HepG2 (cell line): Measurements from ENCODE around the gene SIGLEC6. TPM values are rescaled to one million over a fixed set of nuclear protein-coding genes. Genes with fewer than 3 reads are reported as not detected.

ENCODE experiments used
- ARNT ChIP-seq: fragments of 450-650 bp; IDR thresholded peaks from 2 replicates; pipeline ENCODE4 v1.6.1; 2017
- DRAP1 ChIP-seq: IDR thresholded peaks from 2 replicates; pipeline ENCODE4 v1.6.1; 2016; ENCODE audit warnings: missing genetic modification reagents, missing compliant biosample characterization
- KLF6 ChIP-seq: IDR thresholded peaks from 2 replicates; pipeline ENCODE4 v1.8.0; 2016; ENCODE audit warnings: missing biosample characterization, missing genetic modification reagents
- MLX ChIP-seq: IDR thresholded peaks from 2 replicates; pipeline ENCODE4 v1.6.1; 2016
- MXD3 ChIP-seq: IDR thresholded peaks from 2 replicates; pipeline ENCODE4 v1.6.1; 2016; ENCODE audit warnings: mild to moderate bottlenecking, missing biosample characterization, missing genetic modification reagents
- NCOA2 ChIP-seq: sonication (generic); formaldehyde crosslinking; IDR thresholded peaks from 2 replicates; pipeline ENCODE4 v1.8.0; 2022; ENCODE audit warnings: inconsistent platforms
- POLR2G ChIP-seq: fragments of 200-400 bp; formaldehyde crosslinking; IDR thresholded peaks from 2 replicates; pipeline ENCODE4 v1.6.1; 2018; ENCODE audit warnings: mild to moderate bottlenecking, low read depth, low read length, moderate library complexity
- RARA ChIP-seq: IDR thresholded peaks from 2 replicates; pipeline ENCODE4 v1.6.1; 2016; ENCODE audit warnings: missing genetic modification reagents, missing compliant biosample characterization
- SIX4 ChIP-seq: sonication (generic); formaldehyde crosslinking; IDR thresholded peaks from 2 replicates; pipeline ENCODE4 v1.4.0; 2020; ENCODE audit warnings: missing genetic modification reagents
- SKI ChIP-seq: fragments of 450-650 bp; IDR thresholded peaks from one replicate; pipeline ENCODE4 v1.6.1; 2018; ENCODE audit warnings: mild to moderate bottlenecking; ENCODE audit not compliant: partially characterized antibody
- SRSF1 ChIP-seq: fragments of 200-400 bp; formaldehyde crosslinking; optimal IDR thresholded peaks from 2 replicates; pipeline ENCODE3; 2017; ENCODE audit warnings: mild to moderate bottlenecking, low read depth, low read length, moderate library complexity
- TBL1XR1 ChIP-seq: fragments of 150-350 bp; IDR thresholded peaks from 2 replicates; pipeline ENCODE4 v1.6.1; 2014; ENCODE audit warnings: borderline replicate concordance, low read length; ENCODE audit not compliant: partially characterized antibody
- THAP11 ChIP-seq: IDR thresholded peaks from 2 replicates; pipeline ENCODE4 v1.6.1; 2016; ENCODE audit warnings: missing biosample characterization, missing genetic modification reagents
- ZBTB43 ChIP-seq: sonication (generic); formaldehyde crosslinking; conservative IDR thresholded peaks from 2 replicates; pipeline ENCODE4 v1.4.0; 2020; ENCODE audit warnings: missing genetic modification reagents
- ZFAT ChIP-seq: sonication (generic); formaldehyde crosslinking; conservative IDR thresholded peaks from 2 replicates; pipeline ENCODE4 v1.8.1; 2023; ENCODE audit warnings: missing genetic modification reagents, inconsistent platforms
- ZNF362 ChIP-seq: sonication (generic); formaldehyde crosslinking; IDR thresholded peaks from 2 replicates; pipeline ENCODE4 v1.4.0; 2020; ENCODE audit warnings: missing genetic modification reagents, mild to moderate bottlenecking, borderline replicate concordance
- ZNF564 ChIP-seq: sonication (generic); formaldehyde crosslinking; IDR thresholded peaks from 2 replicates; pipeline ENCODE4 v1.8.1; 2023; ENCODE audit warnings: mild to moderate bottlenecking, missing genetic modification reagents
- ZNF580 ChIP-seq: IDR thresholded peaks from 2 replicates; pipeline ENCODE4 v1.6.1; 2016; ENCODE audit warnings: low read depth, borderline replicate concordance
- ZZZ3 ChIP-seq: sonication (generic); formaldehyde crosslinking; IDR thresholded peaks from 2 replicates; pipeline ENCODE4 v1.4.0; 2020; ENCODE audit warnings: missing genetic modification reagents, mild to moderate bottlenecking, borderline replicate concordance
- polyA plus RNA-seq, 8 experiments: library from polyadenylated mRNA; depleted of rRNA in 3 of 8; stranded (reverse) in 7 of 8; unstranded in 1 of 8; fragments of >200 nt; fragmentation: Illumina TruSeq in 4 of 8; extraction: Trizol in 4 of 8; gene quantifications; 2 replicates each; pipeline versions ENCODE4 v1.2.1 to v1.2.3, GENCODE V29; 2011 to 2016; ENCODE audit warnings: low read depth in 4 of 8, missing spikeins in 1 of 8, mixed read lengths in 1 of 8; ENCODE audit not compliant: insufficient read depth in 1 of 8
- total RNA-seq, 5 experiments: library from RNA; depleted of rRNA; stranded (reverse); fragments of >200 nt; fragmentation: Illumina TruSeq; extraction: Trizol; gene quantifications; 2 replicates each; pipeline ENCODE4 v1.2.3, GENCODE V29; 2016; ENCODE audit warnings: low read depth in 1 of 5
- TF ChIP-seq, protein P1 (sequence below): sonication (generic); formaldehyde crosslinking; IDR thresholded peaks from 2 replicates; pipeline ENCODE4 v1.9.0; 2021; ENCODE audit warnings: missing genetic modification reagents, mild to moderate bottlenecking, borderline replicate concordance
- TF ChIP-seq, protein P2 (sequence below): sonication (generic); formaldehyde crosslinking; IDR thresholded peaks from 2 replicates; pipeline ENCODE4 v1.9.0; 2022; ENCODE audit warnings: low read depth, missing genetic modification reagents
- TF ChIP-seq, protein P3 (sequence below): sonication (generic); formaldehyde crosslinking; IDR thresholded peaks from 2 replicates; pipeline ENCODE4 v1.8.0; 2023; ENCODE audit warnings: mild to moderate bottlenecking, missing genetic modification reagents

SIGLEC6 gene
- total and polyA plus RNA-seq, 2 of the 13 experiments (the other 11 are each of a cell fraction or from before 2014, with no cell fraction given), result not detected

DNA sequence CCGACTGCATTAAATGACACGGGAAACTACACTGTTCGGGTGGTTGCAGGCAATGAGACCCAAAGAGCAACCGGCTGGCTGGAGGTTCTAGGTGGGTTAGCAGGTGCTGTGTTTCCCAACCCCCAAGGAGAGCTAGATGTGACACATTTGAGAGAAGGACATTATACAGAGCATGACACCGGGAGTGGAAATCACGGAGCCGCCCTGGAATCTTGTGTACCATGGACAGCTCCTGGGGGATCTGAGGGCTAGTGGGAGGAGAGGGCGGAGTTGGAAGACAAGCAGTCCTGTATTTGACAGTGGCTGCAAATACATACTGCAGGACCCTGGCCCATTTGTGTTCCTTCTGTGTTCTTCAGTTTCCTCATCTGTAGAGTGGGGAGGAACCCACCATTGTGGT lies 50.9 kb downstream of the SIGLEC6 start (continued):
- TF ChIP-seq MXD3 (no peak), ARNT (no peak), SIX4 (CRISPR knock-in tag) (no peak), POLR2G (no peak), NCOA2 (CRISPR knock-in tag) (0 out of 2 replicates have a peak, but pooled peaks have one; percentile 28), MLX (CRISPR knock-in tag) (no peak), KLF6 (peak; percentile 87; the same call in 1 of the 2 replicates), SRSF1 (no peak), ZZZ3 (CRISPR knock-in tag) (no peak), ZBTB43 (CRISPR knock-in tag) (no peak), DRAP1 (CRISPR knock-in tag) (no peak), ZNF362 (CRISPR knock-in tag) (no peak), ZNF564 (CRISPR knock-in tag) (no peak), SKI (no peak), RARA (CRISPR knock-in tag) (peak; percentile 47; the same call in 1 of the 2 replicates), ZNF580 (CRISPR knock-in tag) (no peak), TBL1XR1 (no peak), ZFAT (CRISPR knock-in tag) (no peak), THAP11 (CRISPR knock-in tag) (peak; percentile 37; the same call in 1 of the 2 replicates)
- TF ChIP-seq, protein P1, sequence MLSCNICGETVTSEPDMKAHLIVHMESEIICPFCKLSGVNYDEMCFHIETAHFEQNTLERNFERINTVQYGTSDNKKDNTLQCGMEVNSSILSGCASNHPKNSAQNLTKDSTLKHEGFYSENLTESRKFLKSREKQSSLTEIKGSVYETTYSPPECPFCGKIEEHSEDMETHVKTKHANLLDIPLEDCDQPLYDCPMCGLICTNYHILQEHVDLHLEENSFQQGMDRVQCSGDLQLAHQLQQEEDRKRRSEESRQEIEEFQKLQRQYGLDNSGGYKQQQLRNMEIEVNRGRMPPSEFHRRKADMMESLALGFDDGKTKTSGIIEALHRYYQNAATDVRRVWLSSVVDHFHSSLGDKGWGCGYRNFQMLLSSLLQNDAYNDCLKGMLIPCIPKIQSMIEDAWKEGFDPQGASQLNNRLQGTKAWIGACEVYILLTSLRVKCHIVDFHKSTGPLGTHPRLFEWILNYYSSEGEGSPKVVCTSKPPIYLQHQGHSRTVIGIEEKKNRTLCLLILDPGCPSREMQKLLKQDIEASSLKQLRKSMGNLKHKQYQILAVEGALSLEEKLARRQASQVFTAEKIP (CRISPR knock-in tag), result no peak
- TF ChIP-seq, protein P2, sequence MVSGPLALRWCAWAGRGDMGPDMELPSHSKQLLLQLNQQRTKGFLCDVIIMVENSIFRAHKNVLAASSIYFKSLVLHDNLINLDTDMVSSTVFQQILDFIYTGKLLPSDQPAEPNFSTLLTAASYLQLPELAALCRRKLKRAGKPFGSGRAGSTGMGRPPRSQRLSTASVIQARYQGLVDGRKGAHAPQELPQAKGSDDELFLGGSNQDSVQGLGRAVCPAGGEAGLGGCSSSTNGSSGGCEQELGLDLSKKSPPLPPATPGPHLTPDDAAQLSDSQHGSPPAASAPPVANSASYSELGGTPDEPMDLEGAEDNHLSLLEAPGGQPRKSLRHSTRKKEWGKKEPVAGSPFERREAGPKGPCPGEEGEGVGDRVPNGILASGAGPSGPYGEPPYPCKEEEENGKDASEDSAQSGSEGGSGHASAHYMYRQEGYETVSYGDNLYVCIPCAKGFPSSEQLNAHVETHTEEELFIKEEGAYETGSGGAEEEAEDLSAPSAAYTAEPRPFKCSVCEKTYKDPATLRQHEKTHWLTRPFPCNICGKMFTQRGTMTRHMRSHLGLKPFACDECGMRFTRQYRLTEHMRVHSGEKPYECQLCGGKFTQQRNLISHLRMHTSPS, result no peak
- TF ChIP-seq, protein P3, sequence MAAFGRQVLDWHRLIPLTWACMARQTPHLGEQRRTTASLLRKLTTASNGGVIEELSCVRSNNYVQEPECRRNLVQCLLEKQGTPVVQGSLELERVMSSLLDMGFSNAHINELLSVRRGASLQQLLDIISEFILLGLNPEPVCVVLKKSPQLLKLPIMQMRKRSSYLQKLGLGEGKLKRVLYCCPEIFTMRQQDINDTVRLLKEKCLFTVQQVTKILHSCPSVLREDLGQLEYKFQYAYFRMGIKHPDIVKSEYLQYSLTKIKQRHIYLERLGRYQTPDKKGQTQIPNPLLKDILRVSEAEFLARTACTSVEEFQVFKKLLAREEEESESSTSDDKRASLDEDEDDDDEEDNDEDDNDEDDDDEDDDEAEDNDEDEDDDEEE, result no peak
